Ovary (tissue), 9 donors: Measurements from ENCODE around the gene HCN1. TPM values are rescaled to one million over a fixed set of nuclear protein-coding genes. Genes with fewer than 3 reads are reported as not detected.
"Not testable (repeated sequence)": the region's sequence is repeated elsewhere in the genome, so short reads cannot be mapped to it uniquely, and the experiment has no call there.

ENCODE experiments used
- DNase-seq, 5 donors: peaks; one replicate each; pipeline ENCODE4 v3.0.0-alpha.2; 2019 to 2020
- H3K27ac ChIP-seq, 2 donors: fragments of 200-600 bp; one replicate each; pipeline versions ENCODE4 v1.5.1 to v1.8.0; 2019 to 2022
- H3K27me3 ChIP-seq: fragments of 200-600 bp; one replicate; pipeline ENCODE4 v1.8.0; 2022
- H3K36me3 ChIP-seq: fragments of 200-600 bp; sonication (generic); one replicate; pipeline ENCODE4 v1.5.1; 2019
- H3K4me1 ChIP-seq: one replicate; pipeline ENCODE4 v1.8.1; 2013; ENCODE audit warnings: mild to moderate bottlenecking, moderate library complexity; ENCODE audit not compliant: insufficient read depth
- H3K4me3 ChIP-seq: fragments of 200-600 bp; sonication (generic); one replicate; pipeline ENCODE4 v1.5.1; 2017
- H3K9me3 ChIP-seq, 2 donors: fragments of 200-600 bp in 1 of 2; sonication (generic) in 1 of 2; one replicate each; pipeline versions ENCODE4 v1.5.1 to v1.8.1; 2013 to 2019; ENCODE audit warnings: mild to moderate bottlenecking in 1 of 2, moderate library complexity in 1 of 2
- EP300 ChIP-seq: sonication (generic); formaldehyde crosslinking; IDR thresholded peaks from one replicate; pipeline ENCODE4 v1.6.1; 2017; ENCODE audit warnings: antibody characterized with exemption
- POLR2A ChIP-seq: fragments of 450-650 bp; IDR thresholded peaks from one replicate; pipeline ENCODE4 v1.6.1; 2017; ENCODE audit warnings: antibody characterized with exemption, mild to moderate bottlenecking, moderate library complexity
- WGBS, 3 donors: extraction: QIAGEN DNeasy Blood & Tissue Kit in 1 of 3; methylation state at CpG; one replicate each; pipeline versions ENCODE4 v1.1.5 to v1.1.7; 2013 to 2017; 5-methylcytosine and 5-hydroxymethylcytosine counted together
- intact Hi-C, 4 donors: fragments of 100-400 bp; cut with DNase I; formaldehyde crosslinking; loops; one replicate each; pipeline versions ENCODE4 v1.11.0 to v1.15.1; 2022 to 2023
- polyA plus RNA-seq, 2 donors: library from polyadenylated mRNA; stranded (reverse); fragments of 200-250 nt in 1 of 2; fragments of 350-450 nt in 1 of 2; fragmentation: Illumina TruSeq in 1 of 2; extraction: RNeasy Lipid Tissue Mini Kit (QIAGEN cat#74804) in 1 of 2; gene quantifications; one replicate each; pipeline ENCODE4 v1.2.3, GENCODE V29; 2013 to 2014
- total RNA-seq, 7 donors: library from RNA; depleted of rRNA in 2 of 7; stranded (reverse); fragments of >200 nt in 2 of 7; fragmentation: NEBNext Ultra II Directional in 3 of 7; extraction: Animal tissue kit (Norgen Biotek cat#: 25700) in 3 of 7; gene quantifications; one replicate each; pipeline versions ENCODE4 v1.1.0 to v1.2.4, GENCODE V29; 2016 to 2023
- TF ChIP-seq, protein P1 (sequence below), 3 donors: fragments of 450-650 bp in 2 of 3; fragments of 200-600 bp in 1 of 3; IDR thresholded peaks; one replicate each; pipeline versions ENCODE4 v1.5.1 to v1.8.0; 2016 to 2022; ENCODE audit warnings: antibody characterized with exemption in 3 of 3, mild to moderate bottlenecking in 1 of 3
- donor health status: DM: no; HTN: no; CAD: no; lungs with moderate emphysema.
- donor health status: DM: no; HTN: no; CAD: no.
- donor health status: Bipolar disorder and iron deficiency.
- donor health status: DM: yes; HTN: yes; CAD: no.
- donor health status: DM: no; HTN: no; CAD: no.
- donor health status: DM: yes; HTN: yes; CAD: no.

Gene HCN1
- total and polyA plus RNA-seq, 9 donors = under 0.01 to 0.27 (median 0.05) TPM; not detected in 6

DNA sequence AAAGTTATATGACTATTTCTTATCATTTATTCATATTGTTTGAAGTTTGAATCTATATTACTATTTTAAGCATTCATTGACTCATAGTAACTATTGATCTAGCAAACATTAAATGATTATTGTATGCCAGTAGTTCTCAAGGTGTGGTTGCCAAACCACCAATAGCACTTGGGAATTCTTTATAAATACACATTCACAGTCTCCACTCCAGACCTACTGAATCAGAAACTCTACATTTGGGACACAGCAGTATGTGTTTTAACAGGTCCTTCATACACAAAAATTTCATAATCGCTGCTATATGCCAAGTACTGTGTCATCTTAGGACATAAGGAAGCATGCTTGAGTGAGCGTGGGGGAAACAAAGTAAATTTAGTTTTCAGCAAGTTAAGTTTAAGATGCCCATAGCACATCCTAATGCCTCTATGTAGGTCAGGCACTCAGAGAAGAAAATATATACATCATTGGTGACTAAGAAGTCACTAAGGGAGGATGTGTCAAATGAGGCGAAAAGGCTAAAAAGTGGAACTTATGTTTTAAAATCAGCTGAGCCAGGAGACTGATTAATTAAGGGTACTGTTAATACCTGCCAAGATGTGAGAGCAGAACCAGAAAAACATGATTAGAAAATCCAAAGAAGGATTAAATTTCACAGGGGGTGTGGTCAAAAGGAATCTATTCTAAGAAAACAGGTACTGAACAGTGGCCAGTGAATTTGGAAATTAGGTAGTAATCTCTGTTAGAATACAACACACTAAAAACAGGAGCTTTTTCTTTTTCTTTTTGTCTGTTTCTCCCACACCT, 340.8 kb downstream of the HCN1 start:
- Histone ChIP-seq H3K4me3 (no peak overlapping the region), H3K27ac (no peak overlapping the region), H3K4me1 (no peaks in the 10 kb centered on the region), H3K27me3 (no peaks in the 10 kb centered on the region), H3K9me3 (no peaks in the 10 kb centered on the region), H3K36me3 (no peaks in the 10 kb centered on the region)
- no peak for TF ChIP-seq EP300
- no peak for TF ChIP-seq POLR2A
- TF ChIP-seq, protein P1, sequence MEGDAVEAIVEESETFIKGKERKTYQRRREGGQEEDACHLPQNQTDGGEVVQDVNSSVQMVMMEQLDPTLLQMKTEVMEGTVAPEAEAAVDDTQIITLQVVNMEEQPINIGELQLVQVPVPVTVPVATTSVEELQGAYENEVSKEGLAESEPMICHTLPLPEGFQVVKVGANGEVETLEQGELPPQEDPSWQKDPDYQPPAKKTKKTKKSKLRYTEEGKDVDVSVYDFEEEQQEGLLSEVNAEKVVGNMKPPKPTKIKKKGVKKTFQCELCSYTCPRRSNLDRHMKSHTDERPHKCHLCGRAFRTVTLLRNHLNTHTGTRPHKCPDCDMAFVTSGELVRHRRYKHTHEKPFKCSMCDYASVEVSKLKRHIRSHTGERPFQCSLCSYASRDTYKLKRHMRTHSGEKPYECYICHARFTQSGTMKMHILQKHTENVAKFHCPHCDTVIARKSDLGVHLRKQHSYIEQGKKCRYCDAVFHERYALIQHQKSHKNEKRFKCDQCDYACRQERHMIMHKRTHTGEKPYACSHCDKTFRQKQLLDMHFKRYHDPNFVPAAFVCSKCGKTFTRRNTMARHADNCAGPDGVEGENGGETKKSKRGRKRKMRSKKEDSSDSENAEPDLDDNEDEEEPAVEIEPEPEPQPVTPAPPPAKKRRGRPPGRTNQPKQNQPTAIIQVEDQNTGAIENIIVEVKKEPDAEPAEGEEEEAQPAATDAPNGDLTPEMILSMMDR (IDR thresholded peaks at IDR 0.05) = no peak
- intact Hi-C loops = no loop called here
- no peak for DNase-seq
- WGBS, 3 donors = 83 to 86% (median 84%) methylated on average over 3 of the region's 3 CpGs

DNA sequence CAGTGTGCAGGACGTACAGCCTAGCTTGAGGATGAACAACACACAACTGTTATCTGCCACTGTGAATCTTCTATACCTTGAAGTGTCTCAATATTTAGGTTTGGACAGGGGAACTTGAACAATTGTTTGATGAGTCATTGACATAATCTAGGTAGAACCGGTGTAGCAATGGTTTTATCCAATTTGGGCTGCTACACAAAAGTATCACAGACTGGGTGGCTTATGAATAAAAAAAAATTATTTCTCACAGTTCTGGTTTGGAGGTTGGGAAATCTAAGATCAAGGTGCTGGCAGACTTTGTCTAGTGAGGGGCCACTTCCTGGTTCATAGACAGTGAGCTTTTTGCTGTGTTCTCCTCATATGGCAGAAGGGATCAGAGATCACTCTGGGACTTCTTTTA, 359.7 kb downstream of the HCN1 start:
- intact Hi-C loops = no loop called here
- Histone ChIP-seq H3K9me3 (no peaks in the 10 kb centered on the region), H3K4me1 (no peaks in the 10 kb centered on the region), H3K27me3 (no peaks in the 10 kb centered on the region), H3K36me3 (no peaks in the 10 kb centered on the region), H3K4me3 (no peak overlapping the region), H3K27ac (no peak overlapping the region)
- DNase-seq = no peak
- WGBS, 3 donors = 71 to 78% (median 72%) methylated on average over 2 of the region's 2 CpGs
- no peak for TF ChIP-seq EP300

DNA sequence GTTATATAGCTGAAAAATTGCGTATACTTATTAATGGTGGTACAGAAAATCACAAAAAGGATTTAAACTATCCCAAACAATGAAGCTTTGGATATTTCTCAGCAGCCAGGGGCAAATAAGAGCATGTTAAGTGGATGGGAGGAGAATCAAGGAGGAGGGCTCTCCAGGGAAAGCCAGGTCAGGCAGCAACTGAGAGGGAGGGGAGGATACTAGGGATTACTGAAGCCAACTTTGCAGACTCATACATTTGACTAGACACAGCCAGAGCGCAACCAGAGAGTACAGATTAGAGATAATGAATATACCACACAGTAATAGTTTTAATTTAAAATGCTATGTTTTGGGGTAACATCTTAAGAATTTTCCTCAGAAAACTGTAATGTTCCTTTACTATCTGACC, 360.2 kb downstream of the HCN1 start:
- 83 to 84% (median 84%) methylated on average over 2 of the region's 2 CpGs for WGBS, 3 donors
- intact Hi-C loops = no loop called here

DNA sequence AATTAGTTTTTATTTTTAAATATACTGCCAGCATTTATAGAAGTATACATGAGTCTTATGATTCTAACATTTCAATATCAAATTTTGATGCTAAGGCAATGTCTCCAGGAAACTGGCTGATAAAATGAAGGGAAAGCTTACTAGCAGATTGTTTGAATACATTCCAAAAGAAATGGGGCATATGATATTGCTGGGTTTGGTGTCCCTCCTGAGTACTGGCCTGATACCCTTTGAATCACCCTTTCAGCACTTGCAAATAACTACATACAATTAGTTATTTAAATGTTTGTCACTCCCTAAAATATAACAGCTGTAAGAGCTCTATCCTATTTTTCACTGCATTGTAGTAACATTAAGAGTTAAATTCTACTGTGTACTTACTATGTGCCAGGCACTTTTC, 360.8 kb downstream of the HCN1 start:
- H3K4me3 ChIP-seq = no peak overlapping the region
- H3K27me3 ChIP-seq = no peaks in the 10 kb centered on the region
- no peaks in the 10 kb centered on the region for H3K9me3 ChIP-seq
- TF ChIP-seq, protein P1 (IDR thresholded peaks at IDR 0.05) = no peak
- no peak for TF ChIP-seq EP300
- no peak for TF ChIP-seq POLR2A
- H3K36me3 ChIP-seq = no peaks in the 10 kb centered on the region
- intact Hi-C loops = no loop called here
- no peak overlapping the region for H3K27ac ChIP-seq
- DNase-seq = no peak
- H3K4me1 ChIP-seq = no peaks in the 10 kb centered on the region

More for the DNA sequence above, 360.2 kb downstream of the HCN1 start:
- Histone ChIP-seq H3K4me3 (no peak overlapping the region), H3K4me1 (no peaks in the 10 kb centered on the region), H3K27ac (no peak overlapping the region), H3K27me3 (no peaks in the 10 kb centered on the region), H3K36me3 (no peaks in the 10 kb centered on the region), H3K9me3 (no peaks in the 10 kb centered on the region)
- DNase-seq = no peak
- TF ChIP-seq, protein P1 (IDR thresholded peaks at IDR 0.05) = no peak
- TF ChIP-seq POLR2A (no peak), EP300 (no peak)

DNA sequence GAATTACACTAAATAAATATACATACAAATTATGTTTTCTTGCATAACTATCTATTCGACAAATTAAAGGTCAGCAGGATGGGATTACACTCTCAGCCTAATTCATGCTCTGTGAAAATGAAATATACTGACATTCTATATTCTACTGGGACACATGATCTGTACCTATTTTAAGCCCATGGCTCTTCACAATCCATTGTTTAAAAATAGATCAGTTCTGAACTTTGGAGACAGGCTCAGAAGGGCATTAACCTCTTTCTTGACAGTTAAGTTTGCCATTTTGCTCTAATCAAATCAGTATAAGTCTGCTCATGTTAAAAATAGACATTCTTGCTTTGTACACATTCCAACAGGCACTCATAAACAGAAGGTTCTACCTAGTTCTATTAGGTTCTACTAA, 361.2 kb downstream of the HCN1 start:
- DNase-seq = no peak
- no peak for TF ChIP-seq POLR2A
- TF ChIP-seq, protein P1 (IDR thresholded peaks at IDR 0.05) = no peak
- no peak for TF ChIP-seq EP300
- intact Hi-C loops = no loop called here
- H3K4me1 ChIP-seq = no peaks in the 10 kb centered on the region
- H3K36me3 ChIP-seq = no peaks in the 10 kb centered on the region
- WGBS, 3 donors = 89 to 94% (median 91%) methylated on average over 1 of the region's 1 CpG
- no peak overlapping the region for H3K27ac ChIP-seq
- no peaks in the 10 kb centered on the region for H3K9me3 ChIP-seq
- H3K4me3 ChIP-seq = no peak overlapping the region
- no peaks in the 10 kb centered on the region for H3K27me3 ChIP-seq

DNA sequence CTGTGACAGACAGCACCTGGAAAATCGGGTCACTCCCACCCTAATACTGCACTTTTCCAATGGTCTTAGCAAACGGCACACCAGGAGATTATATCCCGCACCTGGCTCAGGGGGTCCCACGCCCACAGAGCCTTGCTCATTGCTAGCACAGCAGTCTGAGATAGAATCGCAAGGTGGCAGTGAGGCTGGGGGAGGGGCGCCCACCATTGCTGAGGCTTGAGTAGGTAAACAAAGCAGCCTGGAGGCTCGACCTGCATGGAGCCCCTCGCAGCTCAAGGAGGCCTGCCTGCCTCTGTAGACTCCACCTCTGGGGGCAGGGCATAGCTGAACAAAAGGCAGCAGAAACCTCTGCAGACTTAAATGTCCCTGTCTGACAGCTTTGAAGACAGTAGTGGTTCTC, 383.6 kb downstream of the HCN1 start:
- H3K27me3 ChIP-seq, H3K4me3 ChIP-seq, H3K4me1 ChIP-seq, intact Hi-C loops, H3K36me3 ChIP-seq, H3K27ac ChIP-seq, H3K9me3 ChIP-seq: not testable (repeated sequence)
- DNase-seq = peak in 1 of 5 donors; percentile 17
- WGBS, 3 donors = 86 to 87% (median 87%) methylated on average over 8 of the region's 8 CpGs
